GM21825 (cell line): ENCODE results near the gene GRIK1.

Experiments
- ATAC-seq: cut with Tn5 transposase; IDR thresholded peaks from one replicate; pipeline ENCODE4 v1.9.1; 2021; ENCODE audit warnings: mild to moderate bottlenecking, moderate library complexity; ENCODE audit not compliant: unreplicated experiment

The GRIK1 gene

GRCh38 chr21:29504751-29505321 is 435.0 kb downstream of the GRIK1 start:
- ATAC-seq: no peak

GRCh38 chr21:29501451-29501850 is 438.3 kb downstream of the GRIK1 start:
- ATAC-seq: no peak

DNA sequence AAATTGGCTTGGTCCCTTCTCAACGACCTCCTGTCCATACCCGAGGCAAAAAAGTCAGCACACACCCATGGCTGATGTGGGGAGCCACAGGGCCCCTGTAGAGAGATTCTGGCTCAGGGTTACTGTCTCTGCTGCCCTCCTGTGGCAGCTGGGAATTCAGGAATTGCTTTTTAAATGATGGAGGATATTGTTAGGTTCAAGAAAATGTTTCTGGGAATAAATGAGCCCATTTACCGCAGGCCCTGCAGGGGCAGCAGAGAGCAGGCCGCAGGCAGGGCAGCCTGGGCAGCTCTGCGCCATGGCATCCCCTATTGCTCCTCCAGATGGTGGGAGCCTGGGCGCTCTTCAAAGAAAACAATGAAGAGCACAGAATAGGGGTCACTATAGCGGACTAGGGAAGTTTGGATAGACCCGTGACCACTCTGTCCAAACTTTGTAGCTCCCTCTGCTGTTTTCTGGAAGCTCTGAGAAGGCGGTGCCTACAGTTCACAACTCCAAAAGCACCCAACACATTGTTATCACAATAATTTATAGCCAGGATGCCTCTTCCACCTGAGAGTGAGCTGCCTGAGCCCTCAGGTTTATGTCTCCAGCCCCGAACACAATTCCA is 440.0 kb downstream of the GRIK1 start:
- ATAC-seq: no peak

- no peak for ATAC-seq
These were observed 440.6 kb downstream of the GRIK1 start for GRCh38 chr21:29499229-29499628.

DNA sequence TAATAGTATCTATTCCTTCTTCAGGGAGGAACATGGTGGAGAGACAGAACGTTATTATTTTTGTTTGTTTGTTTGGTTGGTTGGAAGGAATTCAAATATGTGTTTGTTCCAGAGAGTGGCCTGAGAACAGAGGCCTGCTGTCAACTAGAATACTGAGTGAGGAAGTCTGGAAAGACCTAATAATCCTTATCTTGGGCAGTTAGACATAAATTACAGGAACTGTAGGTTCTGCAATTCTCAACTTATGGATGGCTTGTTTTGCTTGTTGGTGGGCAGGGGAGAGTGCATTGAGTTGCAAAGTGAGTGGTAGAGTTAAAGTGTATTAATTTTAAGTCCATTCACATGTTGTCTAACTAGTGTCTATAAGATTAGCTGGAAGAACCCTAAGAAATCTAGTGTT is 443.5 kb downstream of the GRIK1 start:
- ATAC-seq: no peak

DNA sequence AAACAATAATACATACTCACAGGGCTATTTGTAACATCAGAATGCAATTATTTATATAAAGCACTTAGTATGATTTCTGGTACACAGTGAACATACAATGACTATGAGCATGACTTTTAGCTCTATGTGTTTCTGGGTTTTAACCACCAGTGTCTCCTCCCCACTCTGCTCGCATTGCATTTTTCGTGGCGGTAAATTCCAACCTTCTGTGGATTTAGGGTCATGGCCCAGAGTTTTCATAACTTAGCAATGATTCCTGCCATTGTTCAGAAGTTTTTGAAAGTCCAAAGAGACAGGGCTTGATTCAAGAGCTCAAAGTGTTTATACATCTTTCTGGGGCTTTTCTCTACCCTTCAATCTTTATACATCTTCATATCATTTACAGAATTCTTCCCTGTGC is 449.8 kb downstream of the GRIK1 start:
- no peak for ATAC-seq

DNA sequence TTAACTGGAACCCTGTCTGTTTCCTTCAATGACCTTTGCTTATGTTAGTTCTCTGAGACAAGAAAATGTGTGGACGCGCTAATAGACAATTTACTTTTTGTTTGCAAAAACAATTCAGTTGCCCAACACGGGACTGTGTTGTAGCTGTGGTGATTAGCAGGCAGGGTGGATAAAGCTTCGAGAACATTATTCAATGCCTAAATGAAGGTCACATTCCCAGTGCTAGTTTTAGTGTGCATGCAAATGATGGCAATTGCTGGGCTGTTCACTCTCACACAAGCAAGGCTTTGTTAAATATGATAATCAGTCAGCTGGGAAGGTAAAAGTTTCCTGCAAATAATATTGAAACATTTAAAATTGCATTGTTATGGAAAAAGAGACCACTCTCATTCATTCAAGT is 452.6 kb downstream of the GRIK1 start:
- ATAC-seq: no peak
